CD4-positive, alpha-beta memory T cell (primary cell): ENCODE data around the gene CKAP4. TPM values are rescaled to one million over a fixed set of nuclear protein-coding genes. Genes with fewer than 3 reads are reported as not detected.
A peak's percentile ranks its signal among the peaks of the same experiment; 100 is the strongest.

Experiments
- CTCF ChIA-PET: fragments of 350-600 bp; sonication (Branson Sonifier 250); formaldehyde crosslinking; loops from one replicate; lab custom pipeline; 2021; ENCODE audit warnings: inconsistent platforms; ENCODE audit not compliant: partially characterized antibody; lab: Charles Lee
- POLR2A ChIA-PET: fragments of 350-600 bp; sonication (Branson Sonifier 250); formaldehyde crosslinking; loops from one replicate; lab custom pipeline; 2021; ENCODE audit not compliant: partially characterized antibody; lab: Charles Lee
- DNase-seq, 5 donors: peaks; one replicate each; pipeline versions ENCODE4 v3.0.0 to v3.0.0-alpha.2; 2020 to 2022; ENCODE audit warnings: mixed read lengths in 1 of 5
- H3K27ac ChIP-seq: one replicate; pipeline ENCODE4 v1.7.0; 2013; ENCODE audit warnings: low read depth, low read length
- H3K27me3 ChIP-seq: 2 replicates; pipeline ENCODE4 v1.7.0; 2013; ENCODE audit warnings: mild to moderate bottlenecking, low read length, moderate library complexity; ENCODE audit not compliant: insufficient read depth
- H3K36me3 ChIP-seq: 2 replicates; pipeline ENCODE4 v1.7.0; 2013; ENCODE audit warnings: mild to moderate bottlenecking, low read length, moderate library complexity; ENCODE audit not compliant: insufficient read depth
- H3K4me1 ChIP-seq: 2 replicates; pipeline ENCODE4 v1.7.0; 2013; ENCODE audit warnings: mild to moderate bottlenecking, low read length, moderate library complexity; ENCODE audit not compliant: insufficient read depth
- H3K4me3 ChIP-seq, 2 donors: one replicate each; pipeline ENCODE4 v1.7.0; 2013; ENCODE audit warnings: low read length in 2 of 2, mild to moderate bottlenecking in 1 of 2
- H3K9me3 ChIP-seq, 2 donors: one replicate each; pipeline ENCODE4 v1.7.0; 2013; ENCODE audit warnings: low read length in 2 of 2, control low read depth in 1 of 2; ENCODE audit not compliant: control insufficient read depth in 1 of 2
- H3K27ac Mint-ChIP-seq, 7 donors: one replicate each; pipeline ENCODE4 v1.8.0; 2020 to 2021; ENCODE audit warnings: mixed read lengths in 7 of 7, mild to moderate bottlenecking in 6 of 7, inconsistent platforms in 3 of 7, moderate library complexity in 3 of 7
- H3K27me3 Mint-ChIP-seq, 2 donors: one replicate each; pipeline ENCODE4 v1.8.0; 2020 to 2021; ENCODE audit warnings: mixed read lengths in 2 of 2
- H3K36me3 Mint-ChIP-seq, 2 donors: one replicate each; pipeline ENCODE4 v1.8.0; 2020 to 2021; ENCODE audit warnings: mixed read lengths in 2 of 2, inconsistent platforms in 1 of 2, mild to moderate bottlenecking in 1 of 2
- H3K4me1 Mint-ChIP-seq, 4 donors: one replicate each; pipeline ENCODE4 v1.8.0; 2020 to 2021; ENCODE audit warnings: mixed read lengths in 4 of 4, mild to moderate bottlenecking in 1 of 4
- H3K4me3 Mint-ChIP-seq, 8 donors: one replicate each; pipeline ENCODE4 v1.8.0; 2020 to 2021; ENCODE audit warnings: mixed read lengths in 8 of 8, mild to moderate bottlenecking in 7 of 8, moderate library complexity in 6 of 8, inconsistent platforms in 3 of 8
- H3K9me3 Mint-ChIP-seq, 8 donors: one replicate each; pipeline ENCODE4 v1.8.0; 2020 to 2021; ENCODE audit warnings: mixed read lengths in 8 of 8, mild to moderate bottlenecking in 5 of 8, inconsistent platforms in 3 of 8, moderate library complexity in 1 of 8
- intact Hi-C: fragments of 100-400 bp; cut with micrococcal nuclease; formaldehyde crosslinking; loops from one replicate; pipeline ENCODE4 v1.15.1; 2023
- polyA plus RNA-seq, 2 donors: library from polyadenylated mRNA; unstranded; fragments of 300-500 nt; fragmentation: Illumina TruSeq; gene quantifications; one replicate each; pipeline ENCODE4 v1.2.3, GENCODE V29; 2021
- total RNA-seq, 2 experiments: library from RNA; stranded (reverse); gene quantifications; one replicate each; pipeline ENCODE4 v1.2.3, GENCODE V29; 2021

CKAP4 gene
- total and polyA plus RNA-seq, 4 experiments from 2014 or later: 5.1 to 13.0 (median 10.4) TPM

DNA sequence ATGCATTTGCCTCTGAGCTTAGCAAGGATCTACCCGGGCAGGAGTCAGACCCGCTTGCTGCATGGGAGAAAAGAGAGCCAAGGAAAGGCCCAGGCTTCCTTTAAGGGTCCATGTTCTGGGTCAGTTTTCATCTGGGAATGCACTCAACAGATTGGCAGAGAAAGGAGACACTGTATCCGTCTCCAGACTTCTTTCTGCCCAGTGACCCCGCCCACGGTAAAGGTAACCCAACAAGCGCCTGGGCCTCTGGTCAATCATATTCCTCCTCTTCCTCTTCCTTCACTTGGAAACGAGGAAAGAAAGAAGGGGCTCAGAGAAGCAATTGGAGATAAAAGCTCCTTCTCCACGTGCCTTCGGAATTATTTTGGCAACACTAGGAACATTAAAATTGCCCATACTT lies 27.6 kb upstream of the CKAP4 start:
- Mint-ChIP-seq H3K4me3 (no peak overlapping the region), H3K36me3 (no peaks in the 10 kb centered on the region), H3K9me3 (no peaks in the 10 kb centered on the region), H3K27me3 (peaks cover 0 to 1% of the 10 kb centered on the region in 2 donors), H3K27ac (no peak overlapping the region), H3K4me1 (no peaks in the 10 kb centered on the region)
- no peaks in the 10 kb centered on the region for H3K9me3 ChIP-seq
- DNase-seq: no peak
- no peaks in the 10 kb centered on the region for H3K36me3 ChIP-seq
- no peak overlapping the region for H3K27ac ChIP-seq
- H3K27me3 ChIP-seq: no peaks in the 10 kb centered on the region
- CTCF ChIA-PET: interaction anchor here (1.0 to 2.0 kb wide), 5 partner anchors 9 to 54 kb away, joined by 3 to 7 read pairs (median 4); no protein-coding TSS in a partner anchor
- intact Hi-C loops: no loop called here
- H3K4me3 ChIP-seq: no peak overlapping the region
- POLR2A ChIA-PET: interaction anchor here (1.1 kb wide), 2 partner anchors 27 to 28 kb away, joined by 3 read pairs; no protein-coding TSS in a partner anchor
- H3K4me1 ChIP-seq: no peaks in the 10 kb centered on the region

DNA sequence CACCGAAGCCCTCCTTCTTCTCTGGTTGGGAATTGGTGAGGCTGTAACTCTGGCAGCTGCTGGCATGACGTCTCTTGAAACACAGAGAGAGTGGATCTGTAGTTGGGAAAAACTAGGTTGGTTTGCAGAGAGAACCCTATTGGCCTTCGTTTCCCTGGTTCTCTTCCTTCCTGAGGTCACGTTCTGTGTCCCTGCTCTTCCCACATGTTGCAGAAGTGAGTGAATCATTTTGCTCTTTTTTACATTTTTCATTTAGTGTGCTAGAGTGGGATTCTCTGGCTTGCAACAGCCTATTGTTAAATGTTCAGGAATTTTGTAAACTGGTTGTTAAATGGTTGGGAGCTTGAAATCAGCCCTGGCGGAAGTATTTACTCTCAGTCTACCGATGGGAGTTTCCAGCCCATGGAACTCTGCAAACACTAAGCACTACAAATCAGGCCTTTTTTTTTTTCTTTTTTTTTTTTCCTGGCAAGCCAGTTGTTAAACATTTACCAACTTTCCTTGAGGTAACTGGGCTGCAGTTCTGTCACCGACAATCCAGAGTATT lies 26.8 kb upstream of the CKAP4 start:
- Histone ChIP-seq H3K4me1 (no peaks in the 10 kb centered on the region), H3K27ac (no peak overlapping the region), H3K36me3 (no peaks in the 10 kb centered on the region), H3K27me3 (no peaks in the 10 kb centered on the region), H3K9me3 (no peaks in the 10 kb centered on the region), H3K4me3 (no peak overlapping the region)
- ChIA-PET POLR2A (interaction anchor here (0.6 to 1.7 kb wide), 4 partner anchors 23 to 29 kb away, joined by 3 to 6 read pairs (median 3); no protein-coding TSS in a partner anchor), CTCF (interaction anchor here (0.9 to 2.0 kb wide), 6 partner anchors 8 to 54 kb away, joined by 3 to 7 read pairs (median 4); no protein-coding TSS in a partner anchor)
- no peaks in the 10 kb centered on the region for H3K9me3 Mint-ChIP-seq
- peak overlapping the region in 1 of 7 donors; percentile 31 for H3K27ac Mint-ChIP-seq
- H3K4me1 Mint-ChIP-seq: no peaks in the 10 kb centered on the region
- no peak for DNase-seq
- intact Hi-C loops: no loop called here
- H3K36me3 Mint-ChIP-seq: no peaks in the 10 kb centered on the region
- peaks cover 0 to 1% of the 10 kb centered on the region in 2 donors for H3K27me3 Mint-ChIP-seq
- H3K4me3 Mint-ChIP-seq: no peak overlapping the region

- Mint-ChIP-seq H3K36me3 (no peaks in the 10 kb centered on the region), H3K27ac (no peak overlapping the region), H3K4me1 (peaks cover 0 to 2% (median under 1%) of the 10 kb centered on the region in 4 donors), H3K4me3 (no peak overlapping the region), H3K27me3 (peaks cover 0 to 1% of the 10 kb centered on the region in 2 donors), H3K9me3 (no peaks in the 10 kb centered on the region)
- Histone ChIP-seq H3K4me3 (no peak overlapping the region), H3K36me3 (no peaks in the 10 kb centered on the region), H3K4me1 (no peaks in the 10 kb centered on the region), H3K27me3 (no peaks in the 10 kb centered on the region), H3K9me3 (no peaks in the 10 kb centered on the region), H3K27ac (no peak overlapping the region)
- ChIA-PET POLR2A (interaction anchor here (1.4 to 1.7 kb wide), 2 partner anchors 28 to 46 kb away, joined by 3 to 6 read pairs; no protein-coding TSS in a partner anchor), CTCF (interaction anchor here (0.9 to 2.2 kb wide), 3 partner anchors 9 to 50 kb away, joined by 3 to 8 read pairs (median 4); no protein-coding TSS in a partner anchor)
- DNase-seq: no peak
- intact Hi-C loops: no loop called here
Observed at GRCh38 chr12:106274012-106274411, 26.2 kb upstream of the CKAP4 start.

GRCh38 chr12:106273491-106273890 lies 25.7 kb upstream of the CKAP4 start:
- Histone ChIP-seq H3K36me3 (no peaks in the 10 kb centered on the region), H3K9me3 (no peaks in the 10 kb centered on the region), H3K27me3 (no peaks in the 10 kb centered on the region), H3K4me1 (no peaks in the 10 kb centered on the region), H3K4me3 (no peak overlapping the region), H3K27ac (no peak overlapping the region)
- no peak for DNase-seq
- Mint-ChIP-seq H3K4me3 (no peak overlapping the region), H3K9me3 (no peaks in the 10 kb centered on the region), H3K27me3 (peaks cover 0 to 1% of the 10 kb centered on the region in 2 donors), H3K4me1 (peaks cover 0 to 6% (median 2%) of the 10 kb centered on the region in 4 donors), H3K36me3 (no peaks in the 10 kb centered on the region), H3K27ac (no peak overlapping the region)
- ChIA-PET POLR2A (interaction anchor here (1.4 to 1.7 kb wide), 2 partner anchors 29 to 45 kb away, joined by 3 to 6 read pairs; no protein-coding TSS in a partner anchor), CTCF (interaction anchor here (0.9 to 2.2 kb wide), 3 partner anchors 9 to 50 kb away, joined by 3 to 8 read pairs (median 4); no protein-coding TSS in a partner anchor)
- intact Hi-C loops: no loop called here

GRCh38 chr12:106271575-106272505 lies 24.0 kb upstream of the CKAP4 start:
- H3K36me3 Mint-ChIP-seq: no peaks in the 10 kb centered on the region

GRCh38 chr12:106269150-106269771 lies 21.4 kb upstream of the CKAP4 start:
- ChIA-PET CTCF (interaction anchor here (1.4 kb wide), 2 partner anchors 42 to 46 kb away, joined by 4 to 6 read pairs; no protein-coding TSS in a partner anchor), POLR2A (interaction anchor here (4.7 kb wide), 1 partner anchor 33 kb away, joined by 29 read pairs; the partner anchor contains the start of gene TCP11L2)
- H3K27ac Mint-ChIP-seq: peak overlapping the region in 3 of 7 donors; percentile 5 to 59 (median 18)

More at GRCh38 chr12:106271575-106272505, 24.0 kb upstream of the CKAP4 start:
- Mint-ChIP-seq H3K4me3 (no peak overlapping the region), H3K9me3 (no peaks in the 10 kb centered on the region), H3K4me1 (peaks cover 10 to 17% (median 11%) of the 10 kb centered on the region in 4 donors), H3K27ac (no peak overlapping the region), H3K27me3 (peaks cover 0 to 1% of the 10 kb centered on the region in 2 donors)
- POLR2A ChIA-PET: no interaction called here
- Histone ChIP-seq H3K4me1 (peaks cover 13% of the 10 kb centered on the region), H3K27ac (no peak overlapping the region), H3K4me3 (no peak overlapping the region), H3K36me3 (no peaks in the 10 kb centered on the region), H3K9me3 (no peaks in the 10 kb centered on the region), H3K27me3 (no peaks in the 10 kb centered on the region)
- CTCF ChIA-PET: interaction anchor here (1.2 to 2.5 kb wide), 3 partner anchors 11 to 46 kb away, joined by 5 to 8 read pairs (median 7); no protein-coding TSS in a partner anchor
- no peak for DNase-seq
- intact Hi-C loops: no loop called here

More at GRCh38 chr12:106269150-106269771, 21.4 kb upstream of the CKAP4 start:
- H3K9me3 Mint-ChIP-seq: no peaks in the 10 kb centered on the region
- H3K4me1 Mint-ChIP-seq: peaks cover 10 to 18% (median 14%) of the 10 kb centered on the region in 4 donors
- Histone ChIP-seq H3K4me3 (no peak overlapping the region), H3K36me3 (no peaks in the 10 kb centered on the region), H3K27me3 (no peaks in the 10 kb centered on the region), H3K27ac (no peak overlapping the region), H3K4me1 (peaks cover 13% of the 10 kb centered on the region), H3K9me3 (no peaks in the 10 kb centered on the region)
- no peaks in the 10 kb centered on the region for H3K36me3 Mint-ChIP-seq
- DNase-seq: no peak
- H3K27me3 Mint-ChIP-seq: peaks cover 0 to 1% of the 10 kb centered on the region in 2 donors
- H3K4me3 Mint-ChIP-seq: no peak overlapping the region
- intact Hi-C loops: no loop called here
